Stimulated activated naive CD4-positive, alpha-beta T cell (primary cell): ENCODE data around the gene ZFP64.
"Not testable (repeated sequence)": the region's sequence is repeated elsewhere in the genome, so short reads cannot be mapped to it uniquely, and the experiment has no call there.

ENCODE experiments used
- DNase-seq, 6 experiments: peaks; one replicate each; lab custom pipeline; 2025; lab: John Stamatoyannopoulos, UW

ZFP64 gene

DNA sequence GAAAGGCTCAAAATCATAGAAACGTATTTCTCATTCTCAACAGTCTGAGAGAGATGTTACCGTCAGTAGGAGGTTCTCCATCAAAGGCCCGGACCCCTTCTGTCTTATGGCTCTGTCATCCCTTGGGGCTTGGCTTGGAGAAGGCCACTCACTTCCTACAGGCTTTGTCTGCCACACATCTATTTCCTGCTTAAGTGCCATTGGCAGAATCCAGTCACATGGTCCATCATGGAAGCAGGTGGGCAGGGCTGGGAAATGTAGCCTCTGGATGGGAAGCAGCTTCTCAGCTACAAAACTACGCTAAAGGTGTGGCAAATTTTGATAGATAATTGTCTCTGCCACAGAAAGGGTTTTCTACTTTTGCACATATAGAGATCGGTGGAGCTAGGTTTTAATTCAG, 12.6 kb upstream of the ZFP64 start:
- no peak for DNase-seq

DNA sequence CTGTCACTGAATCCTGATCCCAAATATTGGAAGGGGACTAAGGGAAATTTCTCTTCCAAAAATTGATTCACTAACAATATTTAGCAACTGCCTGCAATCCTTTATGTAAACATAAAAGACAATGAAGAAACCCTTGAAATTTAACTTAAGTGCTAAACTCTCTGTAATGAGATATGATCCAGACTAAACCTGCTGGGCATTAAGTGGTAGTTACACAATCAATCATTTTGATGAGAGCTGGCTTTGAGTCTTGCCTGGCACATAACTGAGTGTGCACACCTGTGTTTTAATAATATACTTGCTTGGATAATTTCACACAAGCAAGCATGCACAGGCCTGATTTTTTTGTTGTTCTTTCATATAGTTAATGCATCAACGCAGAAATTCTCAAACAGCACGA, 9.8 kb upstream of the ZFP64 start:
- DNase-seq = no peak

DNA sequence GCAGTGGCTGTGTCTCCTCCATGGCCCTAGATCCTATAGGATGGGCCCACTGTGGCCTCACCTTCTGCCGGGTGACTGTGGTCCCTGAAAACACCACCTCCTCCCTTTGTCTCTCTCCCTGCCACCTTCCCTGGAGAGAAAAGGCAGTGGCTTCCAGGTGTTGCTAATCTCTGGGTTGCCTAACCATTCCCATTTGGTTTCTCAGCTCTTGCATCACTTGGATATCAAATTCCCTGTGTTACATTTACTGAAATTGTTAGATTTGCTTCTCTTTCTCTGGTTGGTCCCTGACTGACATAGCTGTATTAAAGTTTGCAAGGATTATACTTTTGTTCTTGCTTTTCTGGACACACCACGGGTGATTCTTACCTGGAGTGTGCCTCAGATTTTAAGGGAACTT, 9.3 kb upstream of the ZFP64 start:
- no peak for DNase-seq

DNA sequence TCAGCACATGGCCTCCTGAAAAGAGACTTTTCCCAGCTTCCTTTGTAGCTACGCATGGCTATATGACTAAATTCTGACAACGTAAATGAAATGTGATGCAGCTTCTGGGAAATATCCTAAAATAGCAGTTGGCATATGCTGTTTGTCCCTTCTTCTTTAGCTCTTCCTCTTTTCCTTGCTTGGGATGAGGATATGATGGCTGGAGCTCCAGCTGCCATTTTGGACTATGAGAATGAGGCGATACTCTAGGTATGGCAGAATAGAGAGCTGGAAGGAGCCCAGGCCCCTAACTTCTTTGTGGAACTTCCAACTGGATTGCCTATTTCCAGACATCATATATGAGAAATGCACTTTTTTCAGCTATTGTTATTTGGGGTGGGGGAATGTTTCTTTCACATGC, 5.3 kb upstream of the ZFP64 start:
- no peak for DNase-seq

DNA sequence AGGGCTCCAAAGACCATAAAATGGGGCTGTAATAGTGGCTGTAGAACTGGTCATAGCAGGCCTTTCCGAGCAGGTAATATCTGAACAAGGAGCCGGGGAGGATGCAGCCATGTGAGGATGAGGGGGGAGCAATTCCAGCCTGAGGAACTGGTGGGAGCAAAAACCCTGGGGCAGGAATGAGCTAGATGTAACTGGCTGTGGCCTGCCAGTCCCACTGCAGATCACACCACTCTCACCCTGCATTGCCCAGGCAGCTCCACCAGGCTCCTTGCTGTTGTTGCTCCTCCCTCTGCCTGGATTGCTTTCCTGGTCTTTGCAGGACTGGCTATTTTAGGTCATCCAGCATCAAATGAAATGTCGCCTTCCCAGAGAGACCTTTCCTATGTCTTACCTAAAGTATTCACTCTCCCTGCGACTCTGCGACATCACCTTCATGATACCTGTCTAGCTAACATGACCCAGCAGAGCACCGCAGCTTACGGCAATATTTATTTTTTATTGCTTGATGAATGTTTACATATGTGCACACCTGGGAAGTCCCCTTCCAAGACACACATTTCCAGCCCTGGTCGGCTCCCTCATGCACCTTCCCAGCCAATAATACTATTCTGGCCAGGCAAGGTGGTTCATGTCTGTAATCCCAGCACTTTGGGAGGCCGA, 2.4 kb upstream of the ZFP64 start:
- no peak for DNase-seq

DNA sequence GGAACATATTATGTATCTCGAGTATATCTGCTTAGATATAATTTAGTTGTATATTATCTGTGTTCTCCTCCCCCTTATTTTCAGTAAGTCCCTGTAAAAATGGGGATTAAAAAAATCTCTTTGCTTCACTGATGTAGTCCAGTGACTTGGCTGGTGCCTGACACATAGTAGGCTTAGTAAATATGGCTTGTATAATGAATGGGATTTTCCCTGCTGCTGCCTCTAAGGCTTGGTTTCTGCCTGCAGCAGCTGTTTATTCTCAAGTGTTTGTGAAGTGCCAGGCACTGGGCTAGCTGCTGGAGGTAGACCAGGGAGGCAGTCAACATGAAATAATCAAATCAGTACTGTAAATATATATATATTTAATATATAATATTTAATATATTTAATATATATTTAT, 1.6 kb upstream of the ZFP64 start:
- no peak for DNase-seq

DNA sequence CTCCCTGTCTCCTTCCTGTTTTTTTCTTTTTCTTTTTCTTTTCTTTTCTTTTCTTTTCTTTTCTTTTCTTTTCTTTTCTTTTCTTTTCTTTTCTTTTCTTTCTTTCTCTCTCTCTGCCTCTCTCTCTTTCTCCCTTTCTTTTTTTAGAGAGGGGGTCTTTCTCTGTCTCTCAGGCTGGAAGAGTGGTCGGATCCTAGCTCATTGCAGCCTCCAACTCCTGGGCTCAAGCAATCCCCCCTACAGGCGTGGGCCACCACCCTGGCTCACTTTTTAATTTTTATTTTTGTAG, 1.1 kb upstream of the ZFP64 start:
- DNase-seq = not testable (repeated sequence)

DNA sequence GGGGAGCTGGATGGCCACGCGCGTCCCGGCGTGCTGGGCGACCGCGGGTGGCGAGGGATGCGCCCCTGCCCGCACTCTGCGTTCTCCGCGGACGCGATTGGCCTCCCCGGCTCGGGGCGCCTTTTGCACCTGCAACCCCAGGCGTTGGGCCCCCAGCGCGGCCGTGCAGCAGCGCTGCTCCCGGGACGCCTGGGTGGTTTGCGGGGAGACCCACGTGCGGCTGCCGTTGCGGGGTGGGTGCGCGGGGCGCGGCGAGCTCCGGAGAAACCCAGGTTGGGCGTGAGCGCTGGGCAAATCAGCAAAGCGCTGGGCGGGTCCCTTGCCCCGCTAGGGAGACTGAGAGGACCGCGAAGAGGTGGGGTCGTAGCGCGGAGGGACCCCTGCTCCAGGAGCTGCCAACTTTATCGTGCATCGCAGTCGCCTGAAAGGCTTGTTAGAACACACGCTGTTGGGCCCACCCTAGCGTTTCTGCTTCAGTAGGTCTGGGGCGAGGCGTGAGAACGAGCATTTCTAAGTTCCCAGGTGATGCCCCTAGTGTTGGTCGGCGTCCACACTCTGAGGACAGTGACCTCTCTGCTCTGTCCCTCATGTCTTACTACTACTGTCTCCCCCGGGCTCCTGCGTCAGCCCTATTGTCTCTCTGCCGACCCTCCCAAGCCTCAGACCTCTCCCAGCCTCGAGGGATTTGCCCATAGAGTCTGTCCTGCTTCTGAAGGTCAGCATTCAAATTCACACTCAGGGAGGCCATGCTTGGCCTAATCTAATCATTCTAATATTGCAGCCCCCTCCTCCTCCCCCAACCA, 538 bp upstream of the ZFP64 start:
- DNase-seq = peak; percentile 41 to 86 (median 75)

DNA sequence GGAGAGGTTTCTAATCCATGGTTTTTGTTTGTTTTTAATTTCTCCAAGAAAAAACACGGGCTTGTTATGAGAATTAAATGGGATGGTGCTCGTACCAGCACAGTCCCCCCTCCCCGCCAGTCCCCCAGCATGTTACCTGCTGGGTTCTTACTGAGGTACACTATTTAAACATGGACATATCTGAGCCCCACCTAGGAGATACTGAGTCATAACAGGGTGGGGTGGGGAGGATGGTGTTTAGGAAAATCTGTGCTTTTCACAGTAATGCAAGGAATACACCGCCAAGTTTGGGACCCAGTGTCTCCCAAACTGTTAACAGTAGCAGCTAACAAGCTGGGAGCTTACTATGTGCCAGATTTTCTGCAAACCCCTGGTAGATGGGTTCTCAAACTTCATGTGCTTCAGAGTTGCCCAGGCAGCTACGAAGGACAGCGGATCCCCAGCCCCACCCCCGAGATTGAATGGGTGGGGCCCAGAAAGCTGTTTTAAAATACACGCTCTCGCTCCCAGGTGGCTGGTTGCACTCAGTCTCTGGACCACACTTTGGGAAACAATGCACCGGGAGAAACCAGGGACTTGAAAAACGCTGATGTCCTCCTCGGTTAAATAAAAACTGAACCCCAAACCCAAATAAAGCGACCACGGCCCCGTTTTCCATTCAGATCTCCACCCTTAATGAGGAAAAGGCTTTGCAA, 995 bp downstream of the ZFP64 start:
- DNase-seq = peak in 3 of 6 experiments; percentile 4 to 46 (median 21)

DNA sequence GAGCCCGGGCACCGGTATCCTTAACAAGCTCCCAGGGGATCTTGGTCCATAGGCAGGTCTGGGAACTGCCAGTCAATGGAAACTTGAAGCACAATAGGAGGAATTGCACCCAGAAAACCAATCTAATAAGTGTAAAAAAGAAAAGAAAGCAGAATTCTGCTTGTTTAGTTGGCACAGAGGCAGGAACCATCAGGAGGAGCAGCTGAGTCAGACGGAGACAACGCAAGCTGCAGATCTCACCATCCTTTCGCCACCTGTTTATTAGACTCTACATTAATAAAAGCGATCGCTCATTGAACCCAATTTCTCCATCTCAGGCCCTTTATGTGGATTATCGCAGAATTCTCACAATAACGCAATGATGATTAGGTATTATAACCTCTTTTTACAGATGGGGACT, 9.8 kb downstream of the ZFP64 start:
- DNase-seq = no peak

DNA sequence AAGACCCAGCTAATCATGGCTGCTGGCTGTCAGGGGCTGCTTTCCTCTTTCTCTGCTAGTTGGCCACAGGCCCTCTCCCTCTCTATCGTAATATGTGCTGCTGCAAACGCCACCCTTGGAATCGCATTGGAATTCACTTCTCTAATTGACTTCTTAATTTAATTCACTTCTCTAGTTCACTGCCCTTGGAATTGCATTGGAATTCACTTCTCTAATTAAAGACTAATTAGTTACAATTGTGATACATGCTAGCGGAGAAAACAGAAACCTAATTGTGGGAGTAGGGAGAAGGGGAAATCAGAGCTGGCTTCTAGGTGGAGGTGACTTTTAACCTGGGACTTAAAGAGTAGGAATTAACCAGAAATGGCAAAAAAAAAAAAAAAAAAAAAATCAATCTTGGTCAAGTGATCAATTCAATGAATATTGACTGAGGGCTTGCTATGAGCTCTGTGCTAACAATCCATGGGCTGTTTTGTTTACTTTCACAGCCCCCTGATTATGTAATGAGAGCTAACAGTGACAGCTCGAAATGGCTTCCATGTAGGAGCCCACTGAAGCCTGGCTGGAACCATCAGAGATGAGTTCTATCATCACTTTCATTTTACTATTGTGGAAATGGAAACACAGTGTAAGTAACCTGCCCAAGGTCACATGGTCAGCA, 11.3 kb downstream of the ZFP64 start:
- DNase-seq = no peak

DNA sequence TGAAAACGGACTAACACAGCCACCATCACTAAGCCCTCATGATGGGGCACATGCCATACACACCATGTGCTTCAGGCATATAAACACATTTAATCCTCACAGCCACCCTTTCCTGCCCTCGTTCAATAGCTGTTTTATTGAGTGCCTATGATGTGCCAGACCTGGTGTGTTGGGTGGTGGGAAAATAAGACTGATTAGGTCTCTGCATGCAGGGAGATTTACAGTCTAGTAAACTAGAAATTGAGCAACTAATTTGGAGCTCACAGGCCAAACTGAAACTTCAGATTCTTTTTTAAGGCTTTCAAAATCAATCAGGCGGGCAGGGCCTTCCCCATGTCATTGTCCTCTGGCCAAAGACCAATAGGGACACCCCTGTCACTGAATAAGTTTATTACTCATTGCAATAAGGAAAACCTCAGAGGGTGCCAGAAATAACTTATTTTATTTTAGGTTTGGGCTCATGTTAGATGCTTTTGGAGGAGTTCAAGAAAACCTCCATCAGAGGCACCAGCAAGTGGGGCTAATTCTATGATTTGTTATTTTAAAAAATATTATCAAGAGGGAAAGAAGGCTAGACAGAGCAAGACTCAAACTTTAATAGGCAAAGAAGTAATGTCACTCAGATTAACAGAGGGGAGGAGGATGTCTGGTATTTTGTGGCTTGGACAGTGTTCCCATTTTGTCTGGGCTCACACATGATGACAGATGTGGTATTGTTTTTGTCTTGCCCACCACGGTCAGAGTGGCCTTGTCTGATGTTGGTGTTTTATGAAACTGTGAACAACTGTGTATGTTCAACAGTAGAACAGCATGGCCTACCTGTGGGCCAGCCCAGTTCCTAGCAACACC, 12.0 kb downstream of the ZFP64 start:
- DNase-seq = no peak

DNA sequence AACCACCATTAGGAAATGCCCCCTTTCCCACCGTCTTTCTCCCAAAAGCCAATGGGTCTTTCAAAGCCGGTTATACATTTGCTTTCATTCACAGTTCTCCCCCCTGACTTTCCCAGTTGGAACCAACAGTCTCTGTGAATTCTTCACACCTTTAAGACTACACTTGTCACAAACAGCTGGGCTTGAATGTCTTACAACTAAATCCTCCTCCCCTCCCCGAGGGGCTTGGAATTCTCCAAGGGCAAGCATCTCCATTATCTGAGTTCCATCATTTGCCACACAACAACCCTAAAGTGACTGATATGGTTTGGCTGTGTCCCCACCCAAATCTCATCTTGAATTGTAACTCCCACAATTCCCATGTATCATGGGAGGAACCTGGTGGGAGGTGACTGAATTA, 12.9 kb downstream of the ZFP64 start:
- no peak for DNase-seq

DNA sequence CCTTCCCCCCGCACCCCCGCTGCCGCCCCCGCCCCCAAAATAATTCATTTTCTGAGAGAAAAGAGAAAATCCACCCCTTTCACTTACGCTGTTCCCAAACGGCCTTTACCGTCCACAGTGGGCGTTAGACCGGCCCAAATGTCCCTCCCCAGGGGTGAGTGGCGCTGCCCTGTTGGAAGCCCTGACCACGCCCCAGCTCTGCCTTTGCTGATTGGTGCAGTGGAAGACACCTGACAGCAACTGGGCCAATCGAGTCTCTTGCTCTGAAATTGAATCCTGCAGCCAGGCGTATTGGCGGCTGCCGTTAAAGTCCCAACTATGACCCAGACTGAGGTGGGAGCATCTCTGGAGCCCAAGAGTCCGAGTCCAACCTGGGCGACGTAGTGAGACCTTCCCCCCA, 15.7 kb downstream of the ZFP64 start:
- DNase-seq = no peak

DNA sequence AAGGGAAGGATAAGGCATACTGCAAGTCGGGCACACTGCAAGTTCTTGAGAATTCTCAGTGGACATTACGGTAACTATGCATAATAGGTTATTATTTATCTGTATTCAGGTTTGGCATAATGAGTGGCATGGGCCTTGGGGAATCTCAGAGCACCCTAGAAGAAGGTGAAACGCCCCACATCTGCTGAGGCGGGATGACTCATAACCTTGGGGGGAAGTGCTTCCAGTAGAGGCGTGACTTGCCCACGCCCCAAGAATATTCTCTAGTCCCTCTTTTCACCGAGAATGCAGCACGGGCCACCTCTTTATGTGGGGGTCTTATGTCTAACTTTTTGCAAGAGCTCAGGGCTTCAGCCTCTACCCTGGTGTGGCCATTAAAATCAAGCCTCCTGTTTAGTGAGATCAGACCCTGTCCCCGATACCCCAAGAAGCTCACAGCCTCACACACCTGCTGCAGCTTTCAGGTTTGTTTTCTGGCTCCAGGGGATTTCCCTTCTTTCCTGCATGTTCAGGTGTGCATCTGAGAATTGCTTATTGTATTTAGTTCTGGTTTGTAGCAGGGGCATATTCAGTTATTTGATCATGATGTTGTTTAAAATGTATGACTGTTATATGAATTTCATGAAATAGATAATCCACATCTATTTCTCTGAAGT, 19.1 kb downstream of the ZFP64 start:
- DNase-seq = no peak

DNA sequence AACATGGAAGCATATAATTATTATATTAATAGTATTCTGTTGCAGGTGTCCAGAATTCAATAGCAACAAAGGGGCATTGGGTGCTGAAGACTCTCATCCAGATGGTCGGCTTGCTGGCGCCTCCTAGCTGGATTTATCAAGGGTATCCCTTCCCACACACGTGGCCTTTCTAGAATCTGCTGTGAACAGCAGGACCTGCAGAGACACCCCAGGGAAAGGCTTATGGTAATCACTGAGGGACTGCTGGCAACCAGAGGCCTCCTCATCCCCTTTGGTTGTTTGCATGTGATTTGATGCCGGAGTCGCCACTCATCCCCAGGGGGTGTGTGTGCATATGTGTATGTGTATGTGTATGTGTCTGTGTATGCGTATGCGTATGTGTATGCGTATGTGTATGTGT, 20.6 kb downstream of the ZFP64 start:
- DNase-seq = no peak

DNA sequence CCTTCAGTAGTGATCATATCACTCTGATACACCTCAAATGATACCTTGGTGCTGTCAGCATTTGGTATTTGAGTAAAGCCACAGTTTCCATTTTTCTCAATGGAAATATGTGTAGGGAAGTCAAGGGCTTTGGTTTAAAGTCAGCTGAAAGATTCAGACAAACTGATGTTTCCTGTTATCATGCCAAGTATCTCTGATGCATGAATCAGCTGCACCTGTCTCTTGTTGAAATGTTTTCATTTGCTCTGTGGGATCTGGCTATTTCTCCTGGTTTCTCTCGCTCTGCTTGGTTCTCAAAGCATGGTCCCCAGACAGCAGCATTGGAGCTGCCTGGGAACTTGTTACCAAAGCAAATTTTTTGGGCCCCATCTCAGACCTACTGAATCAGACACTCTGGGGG, 23.5 kb downstream of the ZFP64 start:
- DNase-seq = no peak

DNA sequence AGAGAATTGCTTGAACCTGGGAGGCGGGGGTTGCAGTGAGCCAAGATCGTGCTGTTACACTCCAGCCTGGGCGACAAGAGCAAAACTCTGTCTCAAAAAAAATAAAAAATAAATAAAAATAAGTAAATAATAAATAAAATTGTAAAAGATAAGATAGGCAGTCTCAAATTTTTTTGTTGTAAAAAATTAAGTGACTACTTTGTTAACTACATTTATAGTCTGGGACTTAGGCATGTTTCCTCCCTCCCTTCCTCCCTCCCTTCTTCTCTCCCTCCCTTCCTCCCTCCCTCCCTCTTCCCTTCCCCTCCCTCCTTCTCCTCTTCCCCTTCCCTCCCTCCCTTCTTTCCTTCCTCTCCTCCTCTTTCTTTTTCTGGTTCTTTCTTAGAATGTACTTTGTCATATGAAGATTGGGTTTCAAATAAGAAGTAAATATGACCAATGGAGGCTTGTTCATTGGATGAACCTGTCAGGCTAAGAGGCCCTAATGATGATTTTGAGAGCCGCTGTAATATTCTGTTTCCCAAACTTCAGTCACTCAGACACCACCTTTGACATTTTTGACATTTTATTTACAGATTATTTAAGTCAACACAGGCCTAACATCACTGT, 24.2 kb downstream of the ZFP64 start:
- DNase-seq = no peak

DNA sequence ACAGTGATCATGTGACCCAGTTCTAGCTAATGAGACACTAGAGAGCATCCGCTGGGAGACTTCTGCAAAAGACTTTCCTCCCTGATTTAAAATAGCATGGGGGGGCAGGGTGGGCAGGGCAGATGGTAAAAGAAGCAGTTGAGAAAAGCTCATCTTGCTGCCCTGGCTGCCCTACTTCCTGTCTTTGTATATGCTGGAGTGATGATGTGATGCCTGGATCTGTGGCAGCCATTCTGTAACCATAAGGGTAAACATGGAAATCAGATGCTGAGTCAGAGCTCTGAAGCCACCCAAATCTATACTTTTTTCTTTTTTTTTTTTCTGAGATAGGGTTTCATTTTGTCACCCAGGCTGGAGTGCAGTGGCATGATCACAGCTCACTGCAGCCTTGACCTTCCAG, 25.4 kb downstream of the ZFP64 start:
- no peak for DNase-seq

DNA sequence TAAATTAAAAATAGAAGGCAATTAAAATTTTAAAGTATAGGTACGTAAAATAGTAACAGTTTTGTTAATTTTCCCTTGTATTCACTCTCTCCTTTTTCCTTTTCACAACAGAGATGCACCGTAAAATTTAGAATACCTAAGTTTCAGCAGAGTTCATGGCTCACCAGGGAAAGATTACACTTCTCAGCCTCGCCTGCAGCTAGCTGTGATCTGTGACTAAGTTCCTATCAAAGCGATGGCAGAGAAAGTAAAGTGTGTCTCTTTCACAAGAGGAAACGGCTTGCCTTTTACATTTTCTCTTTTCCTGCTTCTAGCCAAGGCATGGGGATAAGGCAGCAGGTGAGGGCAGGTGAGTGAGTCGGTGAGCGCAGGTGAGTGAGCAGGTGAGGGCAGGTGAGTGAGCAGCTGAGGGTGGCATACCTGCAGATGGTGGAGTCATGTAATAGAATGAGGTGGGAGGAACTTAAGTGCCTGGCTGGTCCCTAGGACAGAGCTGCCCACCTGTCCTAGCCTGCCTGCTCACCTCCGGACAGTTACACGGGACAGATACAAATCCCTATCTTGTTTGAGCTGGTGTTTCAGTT, 30.9 kb downstream of the ZFP64 start:
- DNase-seq = no peak
